Measurements from ENCODE around the gene PRDM15. TPM values are rescaled to one million over a fixed set of nuclear protein-coding genes. Genes with fewer than 3 reads are reported as not detected.

PRDM15 gene
- total RNA-seq, 2 experiments from 2014 or later = 7.0 to 8.1 TPM

DNA sequence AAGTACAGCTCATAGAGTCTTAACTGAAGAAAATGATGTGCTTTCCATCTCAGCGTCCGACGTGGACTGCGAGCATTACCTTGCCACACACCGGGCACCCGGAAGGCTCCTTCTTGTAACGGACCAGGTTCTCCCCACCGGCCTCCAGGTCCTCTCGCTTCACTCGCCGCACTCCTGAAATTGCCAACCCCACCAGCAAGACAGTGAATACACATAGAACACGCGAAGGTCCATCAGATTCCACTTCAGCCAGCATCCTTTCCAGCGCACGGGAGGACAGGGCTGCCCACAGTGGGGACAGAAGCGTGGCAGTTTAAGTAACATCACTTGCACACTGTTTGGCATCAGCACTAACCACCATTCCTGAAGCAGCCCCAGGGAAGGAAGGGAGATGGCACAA, 53.3 kb downstream of the PRDM15 start:
- no peaks in the 10 kb centered on the region for H3K36me3 Mint-ChIP-seq (ENCODE audit: low read depth)
- H3K9me3 Mint-ChIP-seq = no peaks in the 10 kb centered on the region
- ChIA-PET CTCF (interaction anchor here (1.7 kb wide), 1 partner anchor 9 kb away, joined by 8 read pairs; no protein-coding TSS in a partner anchor), POLR2A (no interaction called here)
- H3K4me1 Mint-ChIP-seq = no peaks in the 10 kb centered on the region
- H3K4me3 Mint-ChIP-seq = no peak overlapping the region
- no peaks in the 10 kb centered on the region for H3K27me3 Mint-ChIP-seq
- DNase-seq = no peak
- no peak overlapping the region for H3K27ac Mint-ChIP-seq

DNA sequence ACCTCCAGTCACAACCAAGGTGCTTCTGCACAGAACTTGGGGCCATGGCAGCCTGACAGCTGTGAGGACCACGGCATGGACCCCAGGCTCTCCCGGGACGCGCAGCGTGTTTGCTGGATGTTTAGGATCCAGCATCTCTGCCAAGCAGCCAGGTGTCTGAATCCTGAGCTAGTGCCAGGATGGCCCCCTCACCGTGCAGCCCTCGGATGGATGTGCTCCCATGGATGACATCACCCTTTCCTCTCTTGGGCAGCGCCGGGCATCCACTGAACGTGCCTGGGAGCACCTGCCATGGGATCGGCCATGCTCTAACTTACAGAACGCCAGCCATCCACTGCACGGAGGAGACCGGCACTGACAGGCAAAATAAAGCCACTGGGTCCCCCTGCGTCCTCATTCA, 53.9 kb downstream of the PRDM15 start:
- Mint-ChIP-seq H3K9me3 (no peaks in the 10 kb centered on the region), H3K4me3 (no peak overlapping the region), H3K36me3 (ENCODE audit: low read depth) (no peaks in the 10 kb centered on the region), H3K27ac (no peak overlapping the region), H3K27me3 (no peaks in the 10 kb centered on the region), H3K4me1 (no peaks in the 10 kb centered on the region)
- no peak for DNase-seq
- ChIA-PET POLR2A (no interaction called here), CTCF (interaction anchor here (1.4 to 1.7 kb wide), 2 partner anchors 8 to 282 kb away, joined by 3 to 8 read pairs; no protein-coding TSS in a partner anchor)

DNA sequence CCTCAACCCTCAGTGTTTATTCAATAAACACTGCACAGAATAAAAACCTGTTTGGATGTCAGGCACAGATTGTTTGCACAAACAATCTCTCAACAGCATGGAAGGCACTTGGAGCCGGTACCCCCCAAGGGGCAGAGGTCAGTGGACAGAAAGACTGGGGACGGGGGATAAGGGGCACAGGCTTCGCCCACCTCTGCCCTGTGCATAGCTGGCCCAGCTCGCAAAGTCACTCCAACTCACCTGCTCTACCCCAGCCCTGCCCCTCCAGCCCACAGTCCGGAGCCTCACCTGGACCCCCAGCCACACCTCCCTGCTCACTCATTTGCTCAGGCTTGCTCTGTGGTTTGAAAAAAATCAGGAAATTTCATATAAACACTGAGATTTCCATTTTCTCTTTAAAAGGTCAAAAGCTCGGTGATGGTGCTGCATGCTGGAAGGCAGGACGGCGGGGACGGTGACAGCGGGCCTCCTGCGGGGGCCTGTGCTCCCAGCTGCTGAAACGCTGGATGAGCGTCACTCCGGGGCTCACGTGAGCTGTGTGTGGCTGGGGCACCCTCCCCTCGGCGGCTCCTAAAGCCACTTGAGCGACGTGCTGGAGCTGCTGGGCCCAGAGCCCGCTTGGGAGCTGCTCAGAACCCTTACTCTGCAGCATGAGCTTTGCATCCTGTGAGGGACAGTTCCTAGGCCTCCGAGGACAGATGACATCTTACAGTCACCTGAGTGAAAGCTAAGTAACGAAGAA, 54.5 kb downstream of the PRDM15 start:
- POLR2A ChIA-PET = no interaction called here
- CTCF ChIA-PET = interaction anchor here (1.4 to 1.7 kb wide), 2 partner anchors 8 to 283 kb away, joined by 3 to 8 read pairs; no protein-coding TSS in a partner anchor
- no peak overlapping the region for H3K4me3 Mint-ChIP-seq
- DNase-seq = no peak
- H3K27ac Mint-ChIP-seq = no peak overlapping the region
- no peaks in the 10 kb centered on the region for H3K4me1 Mint-ChIP-seq
- H3K27me3 Mint-ChIP-seq = no peaks in the 10 kb centered on the region
- H3K36me3 Mint-ChIP-seq (ENCODE audit: low read depth) = peaks cover under 1% of the 10 kb centered on the region
- H3K9me3 Mint-ChIP-seq = no peaks in the 10 kb centered on the region

DNA sequence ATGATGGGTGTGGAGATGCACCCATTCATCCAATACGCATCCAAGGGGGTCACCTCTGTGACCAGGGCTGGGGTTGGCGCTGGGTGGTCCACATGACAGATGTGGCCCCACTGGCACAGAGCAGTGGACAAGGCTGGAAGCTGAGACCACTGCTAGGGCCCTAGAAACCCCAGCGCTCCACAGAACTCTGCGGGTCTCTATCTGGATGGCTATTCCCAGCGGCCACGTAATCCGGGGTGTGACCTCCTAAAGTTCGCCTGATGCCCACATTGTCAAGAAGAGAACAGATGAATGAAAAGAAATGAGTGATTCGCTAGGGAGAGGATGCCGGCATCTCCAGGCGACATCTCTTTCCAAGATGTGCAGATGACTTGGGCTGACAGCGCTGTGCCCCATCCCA, 55.2 kb downstream of the PRDM15 start:
- DNase-seq = no peak
- Mint-ChIP-seq H3K27ac (no peak overlapping the region), H3K27me3 (no peaks in the 10 kb centered on the region), H3K36me3 (ENCODE audit: low read depth) (peaks cover 3% of the 10 kb centered on the region), H3K4me3 (no peak overlapping the region), H3K9me3 (no peaks in the 10 kb centered on the region), H3K4me1 (no peaks in the 10 kb centered on the region)
- POLR2A ChIA-PET = no interaction called here
- CTCF ChIA-PET = no interaction called here

DNA sequence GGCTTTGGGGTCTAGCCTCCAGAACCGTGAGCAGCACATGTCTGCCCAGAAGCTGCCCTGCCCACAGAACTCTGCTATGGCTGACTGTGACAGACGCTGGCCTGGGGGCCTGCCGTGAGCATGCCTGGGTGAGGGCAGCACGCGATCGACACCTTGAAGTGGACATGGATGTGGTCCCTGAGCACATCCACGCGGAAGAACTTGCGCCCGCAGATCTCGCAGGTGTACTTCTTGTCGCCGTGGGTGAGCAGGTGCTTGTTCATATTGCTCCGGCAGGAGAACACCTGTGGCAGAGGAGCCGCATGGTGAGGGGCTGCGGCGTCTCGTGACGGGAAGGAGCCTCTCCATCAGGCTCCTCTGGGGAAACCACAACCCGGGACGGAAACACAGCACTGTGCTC, 56.0 kb downstream of the PRDM15 start:
- no peak for DNase-seq
- Mint-ChIP-seq H3K27me3 (no peaks in the 10 kb centered on the region), H3K4me1 (no peaks in the 10 kb centered on the region), H3K4me3 (no peak overlapping the region), H3K9me3 (no peaks in the 10 kb centered on the region), H3K36me3 (ENCODE audit: low read depth) (peaks cover 3% of the 10 kb centered on the region), H3K27ac (no peak overlapping the region)
- ChIA-PET POLR2A (no interaction called here), CTCF (no interaction called here)

DNA sequence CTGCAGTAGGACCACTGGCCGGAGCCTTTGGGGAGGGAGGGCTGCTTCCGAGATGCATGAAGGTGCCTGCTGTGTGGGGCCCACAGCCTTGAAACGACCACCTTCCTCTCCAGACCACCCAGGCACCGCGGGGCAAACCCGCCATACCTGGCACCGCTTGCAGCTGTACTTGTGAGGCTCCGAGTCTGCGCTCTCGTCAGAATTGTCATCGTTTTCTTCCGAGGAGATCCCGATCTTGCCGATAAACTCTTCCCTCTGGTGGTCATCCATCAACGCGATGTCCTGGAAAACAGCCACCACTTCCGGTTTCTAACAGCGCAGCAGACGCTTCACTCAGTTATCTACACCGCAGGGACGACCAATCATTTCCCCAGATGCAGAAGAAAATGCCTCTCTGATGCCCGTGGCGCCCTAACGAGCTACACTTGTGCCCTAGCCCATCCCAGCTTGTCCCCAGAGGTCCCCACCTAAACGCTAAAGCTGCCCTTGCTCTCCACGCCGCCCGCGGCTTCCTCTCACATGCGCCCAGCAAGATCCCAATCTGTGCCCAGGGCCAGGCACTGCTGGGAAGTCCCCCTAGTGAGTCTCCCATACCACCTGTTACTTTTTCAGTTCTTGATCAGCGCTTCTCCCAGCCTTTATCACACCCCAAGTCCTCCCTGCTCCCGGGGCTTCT, 57.2 kb downstream of the PRDM15 start:
- Mint-ChIP-seq H3K4me1 (no peaks in the 10 kb centered on the region), H3K36me3 (ENCODE audit: low read depth) (peaks cover 3% of the 10 kb centered on the region), H3K27ac (no peak overlapping the region), H3K4me3 (no peak overlapping the region), H3K9me3 (no peaks in the 10 kb centered on the region), H3K27me3 (no peaks in the 10 kb centered on the region)
- DNase-seq = no peak
- ChIA-PET POLR2A (no interaction called here), CTCF (no interaction called here)

DNA sequence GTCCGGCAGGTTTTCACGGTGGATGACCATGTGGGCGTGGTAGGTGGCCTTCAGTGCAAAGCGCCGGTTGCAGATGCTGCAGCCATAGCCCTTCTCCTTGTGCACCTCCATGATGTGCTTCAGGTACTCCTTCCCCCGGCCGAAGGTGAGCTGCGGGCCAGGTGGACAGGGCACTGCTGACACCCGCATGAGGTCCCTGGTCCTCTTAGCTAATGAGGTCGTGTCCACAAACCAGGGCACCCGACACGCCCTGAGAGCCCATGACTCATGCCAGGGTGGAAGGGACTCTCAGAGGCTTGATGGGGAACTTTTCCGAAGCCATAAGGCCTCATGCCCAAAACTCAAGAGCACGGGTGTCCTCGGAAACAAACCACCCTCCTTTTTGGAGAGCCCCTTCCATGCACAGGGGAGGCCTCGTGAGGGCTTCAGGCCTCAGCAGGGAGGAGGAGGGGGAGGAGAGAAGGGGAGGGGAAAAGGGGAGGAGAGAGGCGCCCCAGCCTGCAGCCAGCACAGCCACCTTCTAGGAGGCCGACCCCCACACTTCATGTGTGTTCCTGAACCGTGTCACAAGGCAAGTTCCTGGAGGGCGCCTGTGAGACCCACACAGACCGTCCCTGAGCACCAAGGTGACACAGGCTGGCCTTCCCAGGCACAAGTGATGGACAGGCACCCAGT, 57.9 kb downstream of the PRDM15 start:
- Mint-ChIP-seq H3K27ac (no peak overlapping the region), H3K4me1 (no peaks in the 10 kb centered on the region), H3K4me3 (no peak overlapping the region), H3K9me3 (no peaks in the 10 kb centered on the region), H3K27me3 (no peaks in the 10 kb centered on the region), H3K36me3 (ENCODE audit: low read depth) (peaks cover 3% of the 10 kb centered on the region)
- ChIA-PET CTCF (no interaction called here), POLR2A (no interaction called here)
- no peak for DNase-seq

DNA sequence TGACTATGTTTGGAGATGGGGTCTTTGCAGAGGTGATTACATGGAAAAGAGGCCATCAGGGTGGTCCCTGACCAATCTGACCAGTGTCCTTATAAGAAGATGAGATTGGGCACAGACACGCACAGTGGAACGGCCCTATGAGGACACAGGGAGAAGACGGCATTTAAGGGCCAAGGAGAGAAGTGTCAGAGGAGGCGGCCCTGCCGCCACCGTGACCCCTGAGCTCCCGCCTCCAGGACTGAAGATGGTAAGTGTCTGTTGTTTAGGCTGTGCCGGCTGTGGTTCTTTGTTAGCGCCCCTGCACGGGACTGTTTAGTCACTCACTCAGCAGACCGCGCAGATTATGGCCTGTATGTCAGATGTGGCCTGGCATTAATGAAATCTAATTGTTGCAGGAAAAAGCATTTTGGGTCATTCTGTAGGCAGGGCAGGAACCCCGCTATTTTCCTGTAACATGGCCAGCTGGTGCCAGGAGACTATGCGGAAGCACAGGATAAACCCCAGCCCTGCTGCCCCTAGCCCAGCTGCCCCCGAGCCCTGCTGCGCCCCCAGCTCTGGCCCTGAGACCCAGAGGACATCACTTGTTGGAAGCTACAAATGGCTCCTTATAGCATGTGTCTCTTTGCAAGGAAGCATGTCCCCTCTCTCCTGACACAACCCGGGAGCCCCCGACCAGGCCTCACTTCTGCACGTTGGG, 58.6 kb downstream of the PRDM15 start:
- POLR2A ChIA-PET = no interaction called here
- Mint-ChIP-seq H3K4me1 (no peaks in the 10 kb centered on the region), H3K27me3 (no peaks in the 10 kb centered on the region), H3K36me3 (ENCODE audit: low read depth) (peaks cover 3% of the 10 kb centered on the region), H3K9me3 (no peaks in the 10 kb centered on the region), H3K4me3 (no peak overlapping the region), H3K27ac (no peak overlapping the region)
- no peak for DNase-seq
- CTCF ChIA-PET = no interaction called here

DNA sequence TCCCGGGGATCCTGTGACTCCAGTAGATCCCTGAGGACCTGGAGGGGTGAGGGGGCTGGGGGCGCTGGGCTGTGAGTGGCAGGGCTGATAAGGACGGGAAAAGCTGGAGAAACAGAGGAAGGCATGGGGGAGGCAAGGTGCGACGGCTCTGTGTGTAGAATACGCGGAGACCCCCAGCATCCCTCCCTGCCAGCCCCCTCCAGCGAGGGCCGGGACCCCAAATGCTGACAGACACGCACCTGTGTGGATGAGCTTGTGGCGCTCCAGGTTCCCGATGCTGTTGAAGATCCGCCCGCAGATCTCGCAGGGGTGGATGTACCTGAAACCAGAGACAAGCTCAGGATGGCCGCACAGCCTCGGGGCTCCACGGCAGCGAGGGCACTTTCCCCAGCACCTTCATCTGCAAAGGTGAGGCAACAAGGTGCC, 59.3 kb downstream of the PRDM15 start:
- Mint-ChIP-seq H3K4me3 (no peak overlapping the region), H3K27me3 (no peaks in the 10 kb centered on the region), H3K4me1 (no peaks in the 10 kb centered on the region), H3K27ac (no peak overlapping the region), H3K36me3 (ENCODE audit: low read depth) (peaks cover 3% of the 10 kb centered on the region), H3K9me3 (no peaks in the 10 kb centered on the region)
- CTCF ChIA-PET = no interaction called here
- DNase-seq = no peak
- POLR2A ChIA-PET = no interaction called here

DNA sequence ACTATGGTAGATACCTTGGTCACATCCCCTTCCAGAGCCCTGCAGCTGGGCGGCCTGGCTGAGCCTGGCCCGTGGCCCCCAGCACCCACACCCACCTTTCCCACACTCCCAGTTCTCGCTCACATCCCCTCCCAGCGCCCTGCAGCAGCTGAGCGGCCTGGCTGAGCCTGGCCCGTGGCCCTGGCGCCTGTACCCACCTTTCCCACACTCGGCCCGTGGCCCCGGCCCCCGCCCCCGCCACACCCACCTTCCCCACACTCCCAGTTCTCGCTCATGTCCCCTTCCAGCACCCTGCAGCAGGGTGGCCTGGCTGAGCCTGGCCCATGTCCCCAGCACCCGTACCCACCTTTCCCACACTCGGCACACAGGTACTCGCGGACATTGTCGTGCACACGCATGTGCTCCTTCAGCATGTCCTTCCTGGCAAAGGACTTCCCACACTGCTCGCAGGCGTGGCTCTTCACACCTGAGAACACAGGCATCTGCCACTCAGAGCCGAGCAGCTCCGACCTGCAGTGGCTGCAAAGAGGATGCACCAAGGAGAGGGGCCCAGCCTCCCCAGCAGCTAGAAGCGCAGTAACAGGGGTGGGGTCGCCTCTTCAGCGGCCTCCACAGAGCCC, 59.8 kb downstream of the PRDM15 start:
- Mint-ChIP-seq H3K4me3 (no peak overlapping the region), H3K9me3 (no peaks in the 10 kb centered on the region), H3K27me3 (no peaks in the 10 kb centered on the region), H3K4me1 (no peaks in the 10 kb centered on the region), H3K36me3 (ENCODE audit: low read depth) (peaks cover 3% of the 10 kb centered on the region), H3K27ac (peak overlapping the region; percentile 21)
- DNase-seq = no peak
- CTCF ChIA-PET = no interaction called here
- POLR2A ChIA-PET = no interaction called here

DNA sequence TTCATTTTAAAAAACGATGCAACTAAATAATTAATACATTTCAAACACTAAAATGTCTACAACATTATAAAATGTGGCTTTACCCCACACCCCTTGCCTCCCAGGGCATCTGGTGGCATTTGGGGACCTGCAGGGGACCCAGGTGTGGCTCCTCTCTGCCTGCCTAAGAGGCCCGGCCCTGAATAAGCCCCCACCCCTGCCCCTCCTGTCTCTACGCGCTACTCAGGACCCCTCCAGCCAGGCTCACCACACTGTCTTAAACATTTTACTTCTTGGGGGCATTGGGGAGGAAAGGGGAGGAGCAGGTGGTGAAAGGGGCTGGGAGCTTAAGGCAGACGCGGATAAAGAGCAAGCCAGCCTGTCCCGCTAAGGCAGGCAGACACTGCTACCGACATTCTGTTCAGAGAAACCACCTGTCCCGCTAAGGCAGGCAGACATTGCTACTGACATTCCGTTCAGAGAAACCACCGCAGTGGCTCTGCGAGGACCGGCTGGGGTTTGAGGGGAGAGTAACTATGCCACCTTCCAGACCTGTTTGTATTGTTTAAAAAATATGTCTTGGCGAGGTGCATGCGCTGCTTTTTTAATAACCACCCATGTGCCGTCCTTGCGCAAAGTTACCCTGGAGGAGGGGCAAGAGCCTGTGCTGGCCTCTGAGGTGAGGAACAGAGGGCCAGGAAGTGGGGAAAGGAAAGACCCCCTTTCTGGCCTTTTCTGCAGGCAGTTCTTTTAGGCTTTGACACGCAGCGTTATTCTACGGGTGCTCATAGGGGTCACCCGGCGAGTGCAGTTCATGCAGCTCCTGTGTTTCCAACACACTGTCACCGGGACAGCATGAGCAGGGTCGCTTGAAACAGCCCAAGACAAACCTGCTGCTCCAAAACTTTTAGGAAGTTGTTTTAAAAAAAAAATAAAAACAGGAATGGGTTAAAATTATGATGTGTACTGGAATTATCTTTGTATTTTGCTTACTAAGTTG, 61.0 kb downstream of the PRDM15 start:
- no peak overlapping the region for H3K4me3 Mint-ChIP-seq
- no peak overlapping the region for H3K27ac Mint-ChIP-seq
- peaks cover 3% of the 10 kb centered on the region for H3K36me3 Mint-ChIP-seq (ENCODE audit: low read depth)
- H3K9me3 Mint-ChIP-seq = no peaks in the 10 kb centered on the region
- no peak for DNase-seq
- ChIA-PET CTCF (interaction anchor here (1.3 to 2.4 kb wide), 3 partner anchors 19 to 299 kb away, joined by 4 to 33 read pairs (median 28); no protein-coding TSS in a partner anchor), POLR2A (no interaction called here)
- no peaks in the 10 kb centered on the region for H3K4me1 Mint-ChIP-seq
- no peaks in the 10 kb centered on the region for H3K27me3 Mint-ChIP-seq

DNA sequence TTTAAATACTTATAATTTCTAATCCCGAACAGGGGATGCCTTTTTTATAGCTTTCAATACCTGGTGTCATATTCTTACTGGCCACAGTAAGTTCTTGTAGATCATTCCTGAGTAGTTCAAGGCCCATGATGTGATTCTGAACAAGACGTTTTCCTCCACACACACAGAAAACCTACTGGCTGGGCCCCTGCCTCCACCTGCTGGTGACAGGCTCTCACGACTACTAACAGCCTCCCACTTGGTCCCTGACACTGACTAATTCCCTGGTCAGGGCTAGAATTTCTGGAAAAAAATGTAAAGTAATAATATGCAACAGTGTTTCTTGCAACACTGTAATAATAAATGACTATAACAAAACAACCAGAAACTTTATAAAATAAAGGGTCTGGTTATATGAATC, 61.9 kb downstream of the PRDM15 start:
- Mint-ChIP-seq H3K27me3 (no peaks in the 10 kb centered on the region), H3K9me3 (no peaks in the 10 kb centered on the region), H3K27ac (no peak overlapping the region), H3K4me3 (no peak overlapping the region), H3K36me3 (ENCODE audit: low read depth) (peaks cover 3% of the 10 kb centered on the region), H3K4me1 (no peaks in the 10 kb centered on the region)
- no peak for DNase-seq
- ChIA-PET CTCF (interaction anchor here (0.6 to 2.4 kb wide), 22 partner anchors 8 to 534 kb away, joined by 3 to 33 read pairs (median 4); no protein-coding TSS in a partner anchor), POLR2A (interaction anchor here (1.1 kb wide), 1 partner anchor 192 kb away, joined by 3 read pairs; no protein-coding TSS in a partner anchor)

Measured in activated CD4-positive, alpha-beta memory T cell treated with anti-CD3 and anti-CD28 coated beads, Interleukin-2, amount 10 ng/mL, durations not matched to agents 7 days and 5 days (primary cell).